GM21447 (cell line): ENCODE data around the gene FOXL1.

Source experiments
- ATAC-seq: cut with Tn5 transposase; IDR thresholded peaks from one replicate; pipeline ENCODE4 v1.9.1; 2021; ENCODE audit not compliant: unreplicated experiment

Gene FOXL1

GRCh38 chr16:86598607-86599565 is 20.5 kb downstream of the FOXL1 start:
- ATAC-seq = no peak

GRCh38 chr16:86601356-86601755 is 23.0 kb downstream of the FOXL1 start:
- ATAC-seq = no peak

GRCh38 chr16:86602521-86602920 is 24.2 kb downstream of the FOXL1 start:
- no peak for ATAC-seq

GRCh38 chr16:86604436-86605193 is 26.3 kb downstream of the FOXL1 start:
- ATAC-seq = no peak

DNA sequence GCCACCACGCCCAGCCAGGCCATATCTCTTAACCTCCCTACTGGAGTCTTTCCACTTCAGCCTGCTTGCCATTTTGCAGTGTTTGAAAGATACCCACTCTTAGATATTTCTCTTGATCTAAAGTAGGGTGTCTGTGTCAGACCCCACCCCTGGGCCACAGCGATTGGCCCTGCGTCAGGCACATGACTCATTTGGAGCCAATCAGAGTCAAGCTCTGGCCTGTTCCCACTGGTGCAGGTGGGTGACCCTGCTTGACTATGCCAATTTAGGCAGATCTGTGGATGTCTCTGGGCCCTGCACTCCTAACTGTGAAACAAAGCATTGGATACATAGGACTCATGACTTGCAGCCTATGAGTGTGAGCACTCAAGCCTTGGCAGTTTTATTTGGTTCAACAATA is 27.6 kb downstream of the FOXL1 start:
- no peak for ATAC-seq

GRCh38 chr16:86608301-86608747 is 30.0 kb downstream of the FOXL1 start:
- no peak for ATAC-seq

- no peak for ATAC-seq
These were observed 30.8 kb downstream of the FOXL1 start for GRCh38 chr16:86609115-86609514.

DNA sequence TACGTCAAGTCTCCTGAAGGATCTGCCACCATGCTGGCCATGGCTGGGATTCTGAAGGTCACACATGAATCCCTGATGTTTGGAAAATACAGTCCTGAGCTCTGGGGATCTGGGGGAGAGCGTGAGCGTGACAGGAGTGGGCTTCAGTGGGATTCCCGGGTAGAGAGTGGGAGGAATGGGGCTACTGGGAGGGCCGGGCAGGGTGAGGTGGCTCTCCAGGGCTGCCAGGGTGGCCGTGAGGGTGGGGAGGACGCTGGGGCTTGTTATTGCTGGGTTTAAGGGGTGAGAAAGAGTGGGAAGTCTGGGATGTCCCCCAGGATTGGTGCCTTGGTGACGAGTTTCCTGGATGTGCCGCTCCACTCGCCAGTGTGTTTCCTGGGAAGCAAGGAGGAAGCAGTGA is 31.3 kb downstream of the FOXL1 start:
- ATAC-seq = no peak

DNA sequence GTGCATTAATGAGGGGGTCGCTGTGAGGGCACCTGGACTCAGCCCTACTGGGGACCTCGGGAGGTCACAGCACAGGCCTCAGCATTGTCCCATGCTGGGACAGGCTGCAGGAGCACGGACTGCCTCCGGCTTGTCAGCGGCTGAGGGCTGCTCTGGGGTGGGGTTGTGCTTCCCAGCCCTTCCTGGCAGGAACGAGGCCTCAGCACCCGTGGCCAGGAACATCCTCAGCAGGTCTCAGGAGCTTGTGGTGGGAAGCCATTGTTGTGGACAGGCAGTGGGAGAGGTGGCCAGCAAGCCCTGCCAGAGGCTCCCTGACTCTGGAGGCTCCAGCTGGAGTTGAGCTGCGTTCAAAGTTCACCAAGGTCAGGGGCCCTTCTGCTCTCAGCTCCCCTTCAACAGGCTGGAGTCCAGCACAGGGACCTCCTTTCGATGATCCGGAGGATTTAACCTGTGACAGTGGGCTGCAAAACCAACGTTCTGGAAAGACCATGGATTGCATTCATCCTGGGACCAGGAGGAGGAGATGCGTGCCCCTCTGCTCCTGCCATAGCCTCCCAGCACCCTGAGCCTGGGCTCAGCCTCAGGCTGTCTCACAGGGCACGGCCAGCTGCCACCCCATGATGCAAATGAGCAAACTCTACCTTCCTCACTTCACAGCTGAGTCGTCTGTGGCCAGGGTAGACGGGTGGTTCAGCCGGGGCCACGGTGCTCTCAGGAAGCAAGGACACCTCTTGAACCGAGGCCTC is 32.6 kb downstream of the FOXL1 start:
- ATAC-seq = no peak

DNA sequence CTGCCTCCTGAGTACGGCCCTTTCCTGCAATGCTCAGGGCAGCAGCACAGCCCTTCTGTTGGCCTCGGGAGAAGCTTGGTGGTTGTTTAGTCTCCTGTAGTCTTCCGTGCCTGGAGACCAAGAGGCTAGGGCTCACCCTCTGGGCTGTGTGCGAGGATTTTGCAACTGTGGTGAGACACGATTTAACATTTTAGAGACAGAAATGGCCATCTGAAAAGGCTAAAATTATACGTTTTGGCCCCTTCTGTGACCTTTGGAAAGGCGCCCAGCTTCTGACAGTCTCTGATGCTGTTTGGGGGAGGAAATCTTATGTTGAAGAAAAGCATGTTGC is 33.1 kb downstream of the FOXL1 start:
- ATAC-seq = no peak

- no peak for ATAC-seq
These were observed 33.6 kb downstream of the FOXL1 start for GRCh38 chr16:86611941-86612340.

- ATAC-seq = no peak
These were observed 36.4 kb downstream of the FOXL1 start for GRCh38 chr16:86614699-86615098.

DNA sequence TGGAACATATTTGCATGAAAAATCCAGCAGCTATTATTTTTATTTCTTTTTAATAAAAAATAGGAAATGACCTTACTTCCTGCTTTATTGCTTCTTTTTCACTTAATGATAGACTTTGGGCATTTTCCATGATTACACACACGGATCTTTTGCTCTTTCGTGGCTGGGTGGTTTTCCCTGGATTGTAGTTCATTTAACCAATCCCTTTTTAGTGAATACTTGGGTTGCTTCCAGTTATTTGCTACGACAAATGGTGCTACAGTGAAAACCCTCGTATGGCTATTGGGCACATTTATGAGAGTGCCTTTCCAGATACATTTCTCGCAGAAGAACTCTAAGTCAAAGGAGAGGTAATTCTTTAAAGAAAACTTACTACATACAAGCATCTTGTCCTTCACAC is 38.6 kb downstream of the FOXL1 start:
- no peak for ATAC-seq

GRCh38 chr16:86618431-86619238 is 40.3 kb downstream of the FOXL1 start:
- no peak for ATAC-seq

- no peak for ATAC-seq
These were observed 41.0 kb downstream of the FOXL1 start for GRCh38 chr16:86619239-86619794.

DNA sequence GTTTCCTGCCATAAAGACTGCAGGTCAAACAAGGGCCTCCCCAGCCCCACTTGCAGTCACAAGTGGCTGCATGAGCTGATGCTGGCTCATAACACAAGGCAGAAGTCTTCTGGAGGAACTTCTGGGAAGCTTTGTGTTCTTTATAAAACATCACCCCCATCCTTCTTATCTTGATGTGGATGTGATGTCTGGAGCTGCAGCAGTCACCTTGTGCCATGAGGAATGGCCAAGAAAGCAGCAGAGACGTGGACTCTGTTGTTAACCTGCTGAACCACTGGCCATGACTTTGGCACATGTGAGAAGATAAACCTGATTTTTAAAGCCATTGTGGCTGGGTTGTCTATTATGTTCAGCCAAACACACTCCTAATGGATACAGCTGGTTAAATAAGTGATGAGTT is 41.8 kb downstream of the FOXL1 start:
- ATAC-seq = no peak

- ATAC-seq = no peak
These were observed 43.6 kb downstream of the FOXL1 start for GRCh38 chr16:86621966-86622365.

GRCh38 chr16:86622700-86623615 is 44.6 kb downstream of the FOXL1 start:
- no peak for ATAC-seq

DNA sequence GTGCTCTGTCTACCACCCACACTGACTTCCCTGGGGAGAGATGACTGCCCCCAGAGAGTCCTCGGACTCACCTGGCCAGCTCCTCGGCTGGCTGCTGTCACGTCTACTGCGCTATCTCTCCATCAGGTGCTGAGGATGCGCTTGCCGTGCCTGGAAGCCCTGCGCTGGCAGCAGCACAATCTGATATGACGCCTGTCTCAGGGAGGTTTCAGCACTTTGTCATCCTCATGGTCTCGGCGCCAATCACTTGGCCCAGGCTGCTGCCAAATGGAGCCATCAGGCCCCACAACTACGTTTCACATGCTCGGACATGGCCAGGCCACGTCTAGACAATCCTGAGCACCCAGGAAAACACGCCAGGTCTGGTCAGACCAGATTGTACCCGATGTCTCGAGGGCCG is 46.7 kb downstream of the FOXL1 start:
- no peak for ATAC-seq
